SK-N-SH (cell line): Measurements from ENCODE around the gene ACTR3. TPM values are rescaled to one million over a fixed set of nuclear protein-coding genes. Genes with fewer than 3 reads are reported as not detected.

Experiments used
- CTCF ChIA-PET: fragments of 300-600, 350-600 bp; formaldehyde crosslinking; extraction: SDS; loops from one replicate; lab custom pipeline; 2021; lab: Yijun Ruan, JAX
- POLR2A ChIA-PET: fragments of 350-600 bp; sonication (Branson Sonifier 250); formaldehyde crosslinking; extraction: SDS; loops from one replicate; lab custom pipeline; 2020; ENCODE audit warnings: antibody characterized with exemption, inconsistent platforms; lab: Yijun Ruan, JAX
- DNase-seq: peaks from one replicate; pipeline ENCODE4 v3.0.0; 2012
- H2AFZ ChIP-seq: fragments of 200-600 bp; sonication (generic); 2 replicates; pipeline ENCODE4 v1.8.1; 2016; ENCODE audit warnings: antibody characterized with exemption, mild to moderate bottlenecking, low read depth
- H3F3A ChIP-seq: fragments of 200-600 bp; sonication (generic); replicated peaks from 2 replicates; pipeline ENCODE3; 2016; ENCODE audit warnings: antibody characterized with exemption, mild to moderate bottlenecking; ENCODE audit not compliant: insufficient read depth
- H3K27ac ChIP-seq, 2 experiments: fragments of 200-500 bp in 1 of 2; fragments of 200-600 bp in 1 of 2; sonication (Bioruptor generic) in 1 of 2; sonication (generic), shearing (Covaris generic) in 1 of 2; 2 replicates each; pipeline versions ENCODE4 v1.5.1 to v1.6.1; 2014 to 2016; ENCODE audit warnings: low read depth in 2 of 2, inconsistent platforms in 1 of 2, low read length in 1 of 2, mild to moderate bottlenecking in 1 of 2, mixed read lengths in 1 of 2
- H3K27me3 ChIP-seq: fragments of 200-600 bp; sonication (generic), shearing (Covaris generic); 2 replicates; pipeline ENCODE4 v1.6.1; 2016; ENCODE audit warnings: mixed run types; ENCODE audit not compliant: insufficient read depth
- H3K36me3 ChIP-seq, 2 experiments: fragments of 200-500 bp in 1 of 2; fragments of 200-600 bp in 1 of 2; sonication (Bioruptor generic) in 1 of 2; sonication (generic) in 1 of 2; replicated peaks in 1 of 2; 2 replicates each; pipeline versions ENCODE3 to v1.5.1; 2014 to 2016; ENCODE audit warnings: low read length in 1 of 2, mild to moderate bottlenecking in 1 of 2; ENCODE audit not compliant: insufficient read depth in 2 of 2, control insufficient read depth in 1 of 2
- H3K4me1 ChIP-seq, 2 experiments: fragments of 200-500 bp in 1 of 2; fragments of 200-600 bp in 1 of 2; sonication (Bioruptor generic) in 1 of 2; sonication (generic), shearing (Covaris generic) in 1 of 2; 2 replicates each; pipeline versions ENCODE4 v1.5.1 to v1.6.1; 2014 to 2016; ENCODE audit warnings: low read depth in 1 of 2, low read length in 1 of 2, mixed run types in 1 of 2; ENCODE audit not compliant: insufficient read depth in 2 of 2, control insufficient read depth in 1 of 2
- H3K4me2 ChIP-seq: fragments of 200-600 bp; sonication (generic), shearing (Covaris generic); 2 replicates; pipeline ENCODE4 v1.6.1; 2017; ENCODE audit warnings: mixed run types
- H3K4me3 ChIP-seq, 2 experiments: fragments of 200-500 bp in 1 of 2; fragments of 200-600 bp in 1 of 2; sonication (Bioruptor generic) in 1 of 2; sonication (generic), shearing (Covaris generic) in 1 of 2; 2 replicates each; pipeline versions ENCODE4 v1.5.1 to v1.8.1; 2014 to 2016; ENCODE audit warnings: low read depth in 2 of 2, inconsistent platforms in 1 of 2, low read length in 1 of 2, mild to moderate bottlenecking in 1 of 2, mixed read lengths in 1 of 2, moderate library complexity in 1 of 2
- H3K79me2 ChIP-seq: fragments of 200-600 bp; sonication (generic); 2 replicates; pipeline ENCODE4 v1.8.1; 2017; ENCODE audit warnings: mild to moderate bottlenecking; ENCODE audit not compliant: insufficient read depth
- H3K9ac ChIP-seq: fragments of 200-600 bp; sonication (generic); 2 replicates; pipeline ENCODE4 v1.6.1; 2017; ENCODE audit warnings: mixed run types
- H3K9me2 ChIP-seq: fragments of 200-600 bp; sonication (generic); 2 replicates; pipeline ENCODE4 v1.6.1; 2017; ENCODE audit warnings: mixed run types
- H3K9me3 ChIP-seq: fragments of 200-600 bp; sonication (generic); 2 replicates; pipeline ENCODE4 v1.6.1; 2017; ENCODE audit warnings: mixed run types, mild to moderate bottlenecking, moderate library complexity
- H4K20me1 ChIP-seq: fragments of 200-600 bp; sonication (generic); 2 replicates; pipeline ENCODE4 v1.6.1; 2017; ENCODE audit warnings: mild to moderate bottlenecking, mixed run types; ENCODE audit not compliant: insufficient read depth
- FOSL2 ChIP-seq: IDR thresholded peaks from 2 replicates; pipeline ENCODE4 v1.4.0; 2012; ENCODE audit warnings: low read depth, mild to moderate bottlenecking, moderate library complexity, borderline replicate concordance
- FOXM1 ChIP-seq: IDR thresholded peaks from 2 replicates; pipeline ENCODE4 v1.4.0; 2012; ENCODE audit warnings: low read depth, mild to moderate bottlenecking
- JUND ChIP-seq: IDR thresholded peaks from 2 replicates; pipeline ENCODE4 v1.4.0; 2012
- MAX ChIP-seq: IDR thresholded peaks from 2 replicates; pipeline ENCODE4 v1.4.0; 2012; ENCODE audit warnings: low read depth
- MEF2A ChIP-seq: IDR thresholded peaks from 2 replicates; pipeline ENCODE4 v1.4.0; 2012; ENCODE audit warnings: low read depth, borderline replicate concordance
- MXI1 ChIP-seq: IDR thresholded peaks from 2 replicates; pipeline ENCODE4 v1.6.1; 2012; ENCODE audit warnings: mild to moderate bottlenecking, low read depth, low read length, improper control_type of control experiment
- NFIC ChIP-seq: IDR thresholded peaks from 2 replicates; pipeline ENCODE4 v1.4.0; 2012; ENCODE audit warnings: borderline replicate concordance
- PBX3 ChIP-seq: IDR thresholded peaks from 2 replicates; pipeline ENCODE4; 2012
- RAD21 ChIP-seq: IDR thresholded peaks from 2 replicates; pipeline ENCODE4 v1.6.1; 2012; ENCODE audit warnings: mild to moderate bottlenecking, low read length
- RCOR1 ChIP-seq: fragments of 150-350 bp; IDR thresholded peaks from 2 replicates; pipeline ENCODE4 v1.6.1; 2017; ENCODE audit warnings: antibody characterized with exemption, low read length
- RFX5 ChIP-seq: IDR thresholded peaks from 2 replicates; pipeline ENCODE4 v1.6.1; 2012; ENCODE audit warnings: mild to moderate bottlenecking, improper control_type of control experiment, low read length
- RXRA ChIP-seq: IDR thresholded peaks from 2 replicates; pipeline ENCODE4 v1.4.0; 2012; ENCODE audit warnings: low read depth, mild to moderate bottlenecking, borderline replicate concordance
- SIN3A ChIP-seq: IDR thresholded peaks from 2 replicates; pipeline ENCODE4 v1.6.1; 2012; ENCODE audit warnings: low read depth, mild to moderate bottlenecking, low read length, moderate library complexity, borderline replicate concordance
- SMC3 ChIP-seq: IDR thresholded peaks from 2 replicates; pipeline ENCODE4 v1.6.1; 2012; ENCODE audit warnings: low read depth, low read length, improper control_type of control experiment
- TCF12 ChIP-seq: IDR thresholded peaks from 2 replicates; pipeline ENCODE4 v1.4.0; 2012
- TEAD4 ChIP-seq: IDR thresholded peaks from 2 replicates; pipeline ENCODE4 v1.4.0; 2012; ENCODE audit warnings: mild to moderate bottlenecking, borderline replicate concordance; ENCODE audit not compliant: insufficient read depth
- USF1 ChIP-seq: IDR thresholded peaks from 2 replicates; pipeline ENCODE4 v1.4.0; 2012; ENCODE audit warnings: low read depth, borderline replicate concordance
- YY1 ChIP-seq: IDR thresholded peaks from 2 replicates; pipeline ENCODE4 v1.4.0; 2012; ENCODE audit warnings: low read depth, mild to moderate bottlenecking
- WGBS: methylation state at CpG from one replicate; pipeline ENCODE4 v1.1.6; 2017; ENCODE audit warnings: low lambda C conversion rate; 5-methylcytosine and 5-hydroxymethylcytosine counted together
- polyA plus RNA-seq, 3 experiments: library from polyadenylated mRNA; depleted of rRNA; stranded (reverse); fragments of >200 nt; gene quantifications; 2 replicates each; pipeline ENCODE4 v1.2.3, GENCODE V29; 2012

The ACTR3 gene
- polyA plus RNA-seq, 1 of the 3 experiments (the other 2 are of a cell fraction): 90.8 TPM

GRCh38 chr2:113857464-113857863 is 32.4 kb upstream of the ACTR3 start:
- no peaks in the 10 kb centered on the region for H3K27me3 ChIP-seq
- H2AFZ ChIP-seq: peak overlapping the region; percentile 21; the same call in 1 of the 2 replicates
- H3K9me2 ChIP-seq: no peaks in the 10 kb centered on the region
- ChIA-PET POLR2A (no interaction called here), CTCF (no interaction called here)
- H3F3A ChIP-seq: peaks cover 3% of the 10 kb centered on the region
- no peak overlapping the region for H3K27ac ChIP-seq
- no peak overlapping the region for H3K4me3 ChIP-seq
- H3K9ac ChIP-seq: no peak overlapping the region
- no peaks in the 10 kb centered on the region for H3K4me1 ChIP-seq
- no peak for TF ChIP-seq USF1
- TF ChIP-seq FOXM1: no peak
- no peak for TF ChIP-seq YY1
- TF ChIP-seq FOSL2: no peak
- no peak for TF ChIP-seq TEAD4
- no peak for TF ChIP-seq SMC3
- TF ChIP-seq RCOR1: no peak
- TF ChIP-seq NFIC: no peak
- TF ChIP-seq RFX5: no peak
- no peak for TF ChIP-seq RAD21
- TF ChIP-seq MEF2A: no peak
- TF ChIP-seq MXI1: no peak
- H3K79me2 ChIP-seq: no peaks in the 10 kb centered on the region
- no peaks in the 10 kb centered on the region for H3K36me3 ChIP-seq
- no peaks in the 10 kb centered on the region; the same call in 1 of the 2 replicates for H3K9me3 ChIP-seq
- no peak overlapping the region for H3K4me2 ChIP-seq
- WGBS: 70% methylated on average over 3 of the region's 3 CpGs
- H4K20me1 ChIP-seq: no peaks in the 10 kb centered on the region
- DNase-seq: no peak

- peak overlapping the region; percentile 82 for H2AFZ ChIP-seq
- no peak for DNase-seq
- H3K9ac ChIP-seq: no peak overlapping the region
- H4K20me1 ChIP-seq: no peaks in the 10 kb centered on the region
- CTCF ChIA-PET: no interaction called here
- H3K79me2 ChIP-seq: no peaks in the 10 kb centered on the region
- no peaks in the 10 kb centered on the region for H3K9me2 ChIP-seq
- H3K27ac ChIP-seq: peak overlapping the region in 1 of 2 experiments; percentile 65; a peak in 2 of 4 replicates
- H3K4me3 ChIP-seq: no peak overlapping the region
- no peaks in the 10 kb centered on the region for H3K36me3 ChIP-seq
- 62% methylated on average over 5 of the region's 5 CpGs for WGBS
- TF ChIP-seq PBX3 (0 out of 2 replicates have a peak, but pooled peaks have one; percentile 18), FOXM1 (no peak), RAD21 (no peak), SIN3A (no peak), TCF12 (peak; percentile 33; the same call in 1 of the 2 replicates), TEAD4 (no peak), RXRA (no peak), MAX (0 out of 2 replicates have a peak, but pooled peaks have one; percentile 47), FOSL2 (peak; percentile 91), JUND (peak; percentile 76)
- TF ChIP-seq, all 33 proteins: peak for 5
- H3K4me2 ChIP-seq: peak overlapping the region; percentile 6
- H3K9me3 ChIP-seq: no peaks in the 10 kb centered on the region; the same call in 1 of the 2 replicates
- no peaks in the 10 kb centered on the region for H3K4me1 ChIP-seq
- no peaks in the 10 kb centered on the region for H3K27me3 ChIP-seq
- POLR2A ChIA-PET: no interaction called here
- H3F3A ChIP-seq: peaks cover 3% of the 10 kb centered on the region
Observed at GRCh38 chr2:113858764-113859163, 31.1 kb upstream of the ACTR3 start.
